Endothelial cell of umbilical vein (primary cell): ENCODE measurements around the gene ATP9B. TPM values are rescaled to one million over a fixed set of nuclear protein-coding genes. Genes with fewer than 3 reads are reported as not detected.

Source experiments
- BruUV-seq: library from RNA; stranded (reverse); fragments of 400-500 nt; replicated peaks from 2 replicates; lab custom pipeline; 2021; lab: Mats Ljungman, UMichigan
- CTCF ChIA-PET: fragments of 300-600, 350-600 bp; sonication (Branson Sonifier 250); formaldehyde crosslinking; loops from one replicate; lab custom pipeline; 2021; ENCODE audit warnings: antibody characterized with exemption, inconsistent platforms; lab: Charles Lee
- POLR2A ChIA-PET: fragments of 300-600, 350-600 bp; sonication (Branson Sonifier 250); formaldehyde crosslinking; loops from one replicate; lab custom pipeline; 2021; ENCODE audit warnings: antibody characterized with exemption, inconsistent platforms; lab: Charles Lee
- DNase-seq: peaks from one replicate; pipeline ENCODE4 v3.0.0-alpha.2; 2011; ENCODE audit warnings: low read depth, low spot score
- FAIRE-seq: peaks from 2 replicates; lab custom pipeline; 2011; peaks lifted over from hg19 to GRCh38; lab: Jason Lieb, UNC
- H2AFZ ChIP-seq: 2 replicates; pipeline ENCODE4 v1.6.0; 2012; ENCODE audit warnings: low read depth, low read length, control low read depth, inconsistent platforms
- H3K27ac ChIP-seq: 2 replicates; pipeline ENCODE4 v1.5.1; 2011; ENCODE audit warnings: low read depth, mild to moderate bottlenecking, control low read depth, low read length, moderate library complexity; ENCODE audit not compliant: insufficient read depth
- H3K27me3 ChIP-seq, 2 experiments: 2 replicates each; pipeline versions ENCODE4 v1.6.0 to v1.6.1; 2011; ENCODE audit warnings: low read length in 2 of 2, mixed read lengths in 1 of 2; ENCODE audit not compliant: control insufficient read depth in 2 of 2, insufficient read depth in 2 of 2
- H3K36me3 ChIP-seq, 2 experiments: 2 replicates in 1 of 2; 3 replicates in 1 of 2; pipeline ENCODE4 v1.5.1; 2011; ENCODE audit warnings: low read length in 2 of 2, mild to moderate bottlenecking in 1 of 2, moderate library complexity in 1 of 2; ENCODE audit not compliant: control insufficient read depth in 2 of 2, insufficient read depth in 2 of 2; ENCODE audit errors: extremely low read depth in 1 of 2
- H3K4me1 ChIP-seq: 3 replicates; pipeline ENCODE4 v1.5.1; 2011; ENCODE audit warnings: mild to moderate bottlenecking, low read length; ENCODE audit not compliant: control insufficient read depth, insufficient read depth; ENCODE audit errors: extremely low read depth
- H3K4me2 ChIP-seq: 2 replicates; pipeline ENCODE4 v1.6.1; 2011; ENCODE audit warnings: low read length, control low read depth, mixed read lengths; ENCODE audit not compliant: insufficient read depth
- H3K4me3 ChIP-seq, 3 experiments: fragments of 200-600 bp in 1 of 3; sonication (generic), shearing (Covaris generic) in 1 of 3; replicated peaks in 1 of 3; 2 replicates each; pipeline ENCODE4 v1.5.1; 2011 to 2016; ENCODE audit warnings: control low read depth in 3 of 3, low read length in 3 of 3, mild to moderate bottlenecking in 2 of 3, inconsistent platforms in 1 of 3, low read depth in 1 of 3, moderate library complexity in 1 of 3; ENCODE audit not compliant: insufficient read depth in 1 of 3
- H3K79me2 ChIP-seq: 2 replicates; pipeline ENCODE4 v1.6.0; 2012; ENCODE audit warnings: low read length, inconsistent platforms; ENCODE audit not compliant: control insufficient read depth, insufficient read depth
- H3K9ac ChIP-seq: replicated peaks from 2 replicates; pipeline ENCODE3; 2011; ENCODE audit warnings: low read length, control low read depth; ENCODE audit not compliant: insufficient read depth; ENCODE audit errors: extremely low read depth
- H3K9me1 ChIP-seq: replicated peaks from 3 replicates; pipeline ENCODE4 v1.6.0; 2011; ENCODE audit warnings: mild to moderate bottlenecking, low read length; ENCODE audit not compliant: control insufficient read depth, insufficient read depth; ENCODE audit errors: extremely low read depth
- H3K9me3 ChIP-seq: replicated peaks from 2 replicates; pipeline ENCODE4 v1.5.1; 2012; ENCODE audit warnings: low read length, inconsistent platforms; ENCODE audit not compliant: control insufficient read depth, insufficient read depth
- H4K20me1 ChIP-seq: replicated peaks from 2 replicates; pipeline ENCODE3; 2011; ENCODE audit warnings: mild to moderate bottlenecking, low read length; ENCODE audit not compliant: control insufficient read depth, insufficient read depth; ENCODE audit errors: extremely low read depth
- EZH2 ChIP-seq: IDR thresholded peaks from 2 replicates; pipeline ENCODE4 v1.6.1; 2012; ENCODE audit warnings: borderline replicate concordance, low read depth, mild to moderate bottlenecking, moderate library complexity, low read length, inconsistent platforms; ENCODE audit not compliant: severe bottlenecking
- FOS ChIP-seq: IDR thresholded peaks from 2 replicates; pipeline ENCODE4 v1.6.1; 2011; ENCODE audit warnings: mild to moderate bottlenecking, low read length, moderate library complexity, borderline replicate concordance; ENCODE audit not compliant: insufficient read depth
- GATA2 ChIP-seq: IDR thresholded peaks from 2 replicates; pipeline ENCODE4 v1.7.0; 2011; ENCODE audit warnings: low read depth, mild to moderate bottlenecking, moderate library complexity, mixed read lengths, low read length; ENCODE audit not compliant: insufficient read length, insufficient read depth
- JUN ChIP-seq: IDR thresholded peaks from 2 replicates; pipeline ENCODE4 v1.6.1; 2011; ENCODE audit warnings: borderline replicate concordance, low read depth; ENCODE audit not compliant: insufficient read length, insufficient read depth
- MAX ChIP-seq: IDR thresholded peaks from 2 replicates; pipeline ENCODE4 v1.6.1; 2011; ENCODE audit not compliant: insufficient read depth, insufficient read length
- POLR2A ChIP-seq: IDR thresholded peaks from 2 replicates; pipeline ENCODE4 v1.6.1; 2012; ENCODE audit warnings: low read depth, mild to moderate bottlenecking, control low read depth, low read length
- dilution Hi-C: fragments of 300-500 bp; cut with MboI; formaldehyde crosslinking; loops from one replicate; pipeline ENCODE4 v1.15.0; 2019; ENCODE audit warnings: low sequenced_read_pairs; ENCODE audit not compliant: extremely low pct_ligation_motif_present
- intact Hi-C: fragments of 100-400 bp; cut with micrococcal nuclease; formaldehyde crosslinking; loops from one replicate; pipeline ENCODE4 v1.10.0; 2022
- polyA plus RNA-seq, 4 experiments: library from polyadenylated mRNA; depleted of rRNA in 3 of 4; stranded (reverse) in 3 of 4; unstranded in 1 of 4; fragments of >200 nt; gene quantifications; 2 replicates each; pipeline versions ENCODE4 v1.2.1 to v1.2.3, GENCODE V29; 2011 to 2012; ENCODE audit warnings: missing spikeins in 1 of 4
- total RNA-seq: library from RNA; stranded (reverse); gene quantifications from 2 replicates; pipeline ENCODE4 v1.2.3, GENCODE V29; 2021
- TF ChIP-seq, protein P1 (sequence below), 2 donors: IDR thresholded peaks; 1 replicate in 1 of 2; 2 replicates in 1 of 2; pipeline ENCODE4 v1.5.1; 2011; ENCODE audit warnings: low read length in 2 of 2, mild to moderate bottlenecking in 2 of 2, moderate library complexity in 2 of 2, control low read depth in 1 of 2, inconsistent platforms in 1 of 2, low read depth in 1 of 2; ENCODE audit not compliant: insufficient read depth in 1 of 2; ENCODE audit errors: extremely low read depth in 1 of 2

Gene ATP9B
- total and polyA plus RNA-seq, 2 donors (not counting 3 experiments of a cell fraction or from before 2014, with no cell fraction given), result 14.6 to 18.2 TPM

DNA sequence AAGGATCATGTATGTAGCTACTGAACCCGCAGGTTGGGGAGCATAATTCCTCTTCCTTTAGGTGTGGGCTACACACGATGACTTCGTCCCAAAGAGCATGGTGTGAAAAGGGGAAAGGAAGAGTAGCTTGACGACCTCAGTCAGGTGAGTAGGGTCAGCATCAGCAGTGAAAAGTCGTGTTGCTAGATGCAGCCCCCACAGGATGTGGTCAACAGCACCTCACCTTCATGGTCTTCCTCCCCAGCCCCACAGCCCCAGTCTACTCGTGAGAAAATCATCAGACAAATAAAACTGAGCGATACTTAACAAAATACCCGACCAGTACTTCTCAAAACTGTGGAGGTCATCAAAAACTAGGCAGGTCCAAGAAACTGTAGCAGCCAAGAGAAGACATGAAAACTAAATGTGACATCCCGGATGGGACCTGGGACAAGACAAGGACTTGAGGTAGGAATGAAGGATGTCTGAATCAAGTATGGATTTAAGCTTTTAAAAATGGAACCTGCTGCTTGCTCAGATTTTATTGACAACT lies 249.0 kb downstream of the ATP9B start:
- intact Hi-C loops (no loop called here), dilution Hi-C loops (no loop called here)
- H3K27me3 ChIP-seq, result no peaks in the 10 kb centered on the region
- DNase-seq (no peak), FAIRE-seq (no peak)
- no peak overlapping the region for H3K4me3 ChIP-seq
- H3K9ac ChIP-seq, result no peak overlapping the region
- H3K27ac ChIP-seq, result no peak overlapping the region
- TF ChIP-seq FOS, result no peak
- TF ChIP-seq EZH2, result no peak
- no peaks in the 10 kb centered on the region for H4K20me1 ChIP-seq
- H3K79me2 ChIP-seq, result no peaks in the 10 kb centered on the region
- H2AFZ ChIP-seq, result no peak overlapping the region
- POLR2A ChIA-PET, result no interaction called here
- no peaks in the 10 kb centered on the region for H3K9me3 ChIP-seq
- BruUV-seq, result no TSS peak
- H3K36me3 ChIP-seq, result no peaks in the 10 kb centered on the region
- CTCF ChIA-PET, result no interaction called here
- H3K9me1 ChIP-seq, result no peaks in the 10 kb centered on the region
- H3K4me1 ChIP-seq, result no peaks in the 10 kb centered on the region
- H3K4me2 ChIP-seq, result no peak overlapping the region

DNA sequence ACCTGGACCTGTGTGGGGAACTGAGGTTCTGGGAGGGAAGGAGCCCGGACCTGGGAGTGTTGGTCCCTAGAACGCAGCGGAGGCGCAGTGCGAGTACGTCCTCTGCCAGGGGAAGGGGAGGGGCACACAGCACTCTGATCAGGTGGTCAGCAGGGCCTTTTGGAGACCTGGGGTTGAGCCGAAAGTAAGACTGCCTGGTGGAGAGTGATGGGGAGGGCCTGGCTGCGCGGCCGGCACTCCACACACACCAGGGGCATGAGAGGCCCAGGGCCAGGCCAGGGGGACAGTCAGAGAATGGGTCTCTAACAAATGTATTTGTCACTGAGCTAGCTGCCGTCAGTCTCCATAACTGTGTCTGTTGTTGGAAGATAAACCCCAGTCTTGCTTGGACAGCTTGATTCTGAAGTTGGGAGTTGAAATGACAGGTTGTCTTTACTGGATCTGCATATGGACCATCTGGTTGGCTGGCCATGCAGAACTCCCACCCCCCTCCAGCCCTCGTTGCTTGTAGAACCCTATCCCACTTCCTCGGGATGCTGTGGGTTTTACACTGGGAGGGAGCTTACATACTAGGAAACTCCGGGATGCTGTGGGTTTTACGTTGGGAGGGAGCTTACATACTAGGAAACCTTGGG lies 251.1 kb downstream of the ATP9B start:
- no peaks in the 10 kb centered on the region for H3K27me3 ChIP-seq
- no peaks in the 10 kb centered on the region for H4K20me1 ChIP-seq
- intact Hi-C loops, result no loop called here
- H2AFZ ChIP-seq, result no peak overlapping the region
- ChIA-PET CTCF (interaction anchor here (1.4 kb wide), 1 partner anchor 9 kb away, joined by 3 read pairs; no protein-coding TSS in a partner anchor), POLR2A (no interaction called here)
- dilution Hi-C loops, result no loop called here
- H3K36me3 ChIP-seq, result no peaks in the 10 kb centered on the region
- no peak for TF ChIP-seq GATA2
- no peak for TF ChIP-seq EZH2
- TF ChIP-seq POLR2A, result no peak
- no peak for TF ChIP-seq MAX
- TF ChIP-seq, protein P1, sequence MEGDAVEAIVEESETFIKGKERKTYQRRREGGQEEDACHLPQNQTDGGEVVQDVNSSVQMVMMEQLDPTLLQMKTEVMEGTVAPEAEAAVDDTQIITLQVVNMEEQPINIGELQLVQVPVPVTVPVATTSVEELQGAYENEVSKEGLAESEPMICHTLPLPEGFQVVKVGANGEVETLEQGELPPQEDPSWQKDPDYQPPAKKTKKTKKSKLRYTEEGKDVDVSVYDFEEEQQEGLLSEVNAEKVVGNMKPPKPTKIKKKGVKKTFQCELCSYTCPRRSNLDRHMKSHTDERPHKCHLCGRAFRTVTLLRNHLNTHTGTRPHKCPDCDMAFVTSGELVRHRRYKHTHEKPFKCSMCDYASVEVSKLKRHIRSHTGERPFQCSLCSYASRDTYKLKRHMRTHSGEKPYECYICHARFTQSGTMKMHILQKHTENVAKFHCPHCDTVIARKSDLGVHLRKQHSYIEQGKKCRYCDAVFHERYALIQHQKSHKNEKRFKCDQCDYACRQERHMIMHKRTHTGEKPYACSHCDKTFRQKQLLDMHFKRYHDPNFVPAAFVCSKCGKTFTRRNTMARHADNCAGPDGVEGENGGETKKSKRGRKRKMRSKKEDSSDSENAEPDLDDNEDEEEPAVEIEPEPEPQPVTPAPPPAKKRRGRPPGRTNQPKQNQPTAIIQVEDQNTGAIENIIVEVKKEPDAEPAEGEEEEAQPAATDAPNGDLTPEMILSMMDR (IDR thresholded peaks at IDR 0.05; ENCODE audit: extremely low read depth in 1 of 2, insufficient read depth in 1 of 2, low read depth in 1 of 2, low read length in 2 of 2), result no peak
- no peak for TF ChIP-seq JUN
- H3K9me3 ChIP-seq, result no peaks in the 10 kb centered on the region
- FAIRE-seq (no peak), DNase-seq (no peak)
- H3K9me1 ChIP-seq, result no peaks in the 10 kb centered on the region
- H3K9ac ChIP-seq, result no peak overlapping the region
- H3K79me2 ChIP-seq, result no peaks in the 10 kb centered on the region
- no peak overlapping the region for H3K4me3 ChIP-seq
- H3K4me2 ChIP-seq, result no peak overlapping the region
- no peaks in the 10 kb centered on the region for H3K4me1 ChIP-seq
- H3K27ac ChIP-seq, result no peak overlapping the region
- no TSS peak for BruUV-seq
